GM23248 (cell line): Measurements from ENCODE around the gene ADRM1.

ENCODE experiments used
- EZH2 ChIP-seq: fragments of 200-600 bp; sonication (generic); IDR thresholded peaks from 2 replicates; pipeline ENCODE4 v1.6.1; 2018; ENCODE audit warnings: antibody characterized with exemption, mild to moderate bottlenecking; ENCODE audit not compliant: insufficient read depth, poor library complexity, severe bottlenecking
- EZH2phosphoT487 ChIP-seq: fragments of 200-600 bp; sonication (generic); IDR thresholded peaks from 2 replicates; pipeline ENCODE4 v1.6.1; 2018; ENCODE audit warnings: antibody characterized with exemption, moderate library complexity, mild to moderate bottlenecking, low read depth; ENCODE audit not compliant: insufficient read depth

DNA sequence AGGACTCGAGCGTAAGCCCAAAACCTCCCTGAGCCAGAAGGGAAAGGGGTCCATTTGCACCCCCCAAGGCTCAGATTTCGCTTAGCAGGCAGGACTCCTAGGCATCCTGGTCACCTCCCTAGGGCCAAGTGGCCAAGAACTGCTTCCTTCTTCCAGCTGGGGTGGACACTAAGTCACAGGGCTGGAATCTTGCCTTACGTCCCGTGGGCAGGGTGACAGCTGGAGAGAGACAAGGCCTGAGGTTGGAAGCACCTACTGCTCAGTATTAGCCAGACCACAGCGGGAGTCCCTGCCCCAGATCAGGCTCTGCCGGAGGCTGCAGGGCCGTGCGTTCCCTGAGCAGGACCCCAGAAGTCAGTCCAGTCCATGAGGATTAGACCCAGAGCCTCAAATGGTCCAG, 44.6 kb downstream of the ADRM1 start:
- TF ChIP-seq EZH2 (no peak), EZH2phosphoT487 (no peak)
